SU-DHL-6 (cell line): Measurements from ENCODE around the gene DARS2.
"Not testable (repeated sequence)": the region's sequence is repeated elsewhere in the genome, so short reads cannot be mapped to it uniquely, and the experiment has no call there.

Experiments
- H2AFZ ChIP-seq: fragments of 200-600 bp; sonication (generic); 2 replicates; pipeline ENCODE4 v1.6.1; 2014; ENCODE audit warnings: low read depth, mild to moderate bottlenecking, moderate library complexity, mixed read lengths, antibody characterized with exemption, low read length; ENCODE audit not compliant: severe bottlenecking
- H3F3A ChIP-seq: fragments of 200-600 bp; shearing (Covaris generic); 2 replicates; pipeline ENCODE4 v1.6.0; 2016; ENCODE audit warnings: antibody characterized with exemption, mild to moderate bottlenecking; ENCODE audit not compliant: insufficient read depth
- H3K27ac ChIP-seq: fragments of 200-600 bp; sonication (generic); 2 replicates; pipeline ENCODE4 v1.5.1; 2016; ENCODE audit warnings: low read depth, mild to moderate bottlenecking, low read length, moderate library complexity, mixed read lengths
- H3K27me3 ChIP-seq: fragments of 200-600 bp; sonication (generic), shearing (Covaris generic); 2 replicates; pipeline ENCODE4 v1.6.0; 2014; ENCODE audit warnings: mild to moderate bottlenecking, low read length
- H3K36me3 ChIP-seq: fragments of 200-600 bp; sonication (generic); 2 replicates; pipeline ENCODE4 v1.6.1; 2014; ENCODE audit warnings: mild to moderate bottlenecking, low read length, mixed read lengths
- H3K4me2 ChIP-seq: fragments of 300-600, 200-600 bp; shearing (Covaris generic), sonication (generic); 2 replicates; pipeline ENCODE4 v1.6.0; 2014; ENCODE audit warnings: low read length, low read depth, mild to moderate bottlenecking; ENCODE audit not compliant: poor library complexity, severe bottlenecking
- H3K4me3 ChIP-seq: fragments of 200-600 bp; sonication (generic); 2 replicates; pipeline ENCODE4 v1.5.1; 2014; ENCODE audit warnings: antibody characterized with exemption, low read length, mild to moderate bottlenecking, mixed read lengths; ENCODE audit not compliant: insufficient read depth, poor library complexity, severe bottlenecking
- H3K79me2 ChIP-seq: fragments of 200-600 bp; sonication (generic); 2 replicates; pipeline ENCODE4 v1.6.1; 2014; ENCODE audit warnings: mild to moderate bottlenecking, low read length, moderate library complexity; ENCODE audit not compliant: insufficient read depth
- H3K9ac ChIP-seq: fragments of 200-600 bp; sonication (generic); 2 replicates; pipeline ENCODE4 v1.7.0; 2014; ENCODE audit warnings: mild to moderate bottlenecking, low read length
- H3K9me2 ChIP-seq: fragments of 200-600 bp; sonication (generic); replicated peaks from 2 replicates; pipeline ENCODE4 v1.6.1; 2014; ENCODE audit warnings: low read length; ENCODE audit not compliant: insufficient read depth
- H3K9me3 ChIP-seq: fragments of 200-600 bp; sonication (generic); 2 replicates; pipeline ENCODE4 v1.6.1; 2014; ENCODE audit warnings: low read length, mixed read lengths; ENCODE audit not compliant: insufficient read depth
- H4K20me1 ChIP-seq: fragments of 200-600 bp; sonication (generic); 2 replicates; pipeline ENCODE4 v1.6.1; 2014; ENCODE audit warnings: low read depth, mild to moderate bottlenecking, antibody characterized with exemption, low read length, moderate library complexity, mixed read lengths
- CTCF ChIP-seq: fragments of 200-600 bp; sonication (generic); IDR thresholded peaks from one replicate; pipeline ENCODE4 v1.5.1; 2017; ENCODE audit warnings: antibody characterized with exemption, mild to moderate bottlenecking, low read length, moderate library complexity; ENCODE audit not compliant: insufficient read depth, poor library complexity, severe bottlenecking
- EZH2phosphoT487 ChIP-seq: fragments of 200-600 bp; sonication (generic), shearing (Covaris generic); conservative IDR thresholded peaks from 2 replicates; pipeline ENCODE4 v1.6.1; 2018; ENCODE audit warnings: mild to moderate bottlenecking, antibody characterized with exemption, low read length, moderate library complexity, mixed read lengths

DARS2 gene

DNA sequence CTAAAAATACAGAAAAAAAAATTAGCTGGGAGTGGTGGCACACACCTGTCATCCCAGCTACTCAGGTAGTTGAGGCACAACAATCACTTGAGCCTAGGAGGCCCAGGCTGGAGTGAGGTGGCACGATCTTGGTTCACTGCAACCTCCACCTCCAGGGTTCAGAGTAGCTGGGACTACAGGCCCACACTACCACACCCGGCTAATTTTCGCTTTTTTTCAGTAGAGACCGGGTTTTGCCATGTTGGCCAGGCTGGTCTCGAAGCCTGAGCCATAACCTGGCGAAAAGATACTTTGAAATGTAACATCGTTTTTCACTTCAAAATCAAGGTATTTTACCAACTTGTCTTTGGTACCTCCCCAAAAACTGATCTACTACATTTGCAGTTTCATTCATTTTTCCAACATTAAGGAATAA, 37.3 kb downstream of the DARS2 start:
- no peak overlapping the region for H2AFZ ChIP-seq
- H3K27ac ChIP-seq: peak overlapping the region; percentile 52
- no peak overlapping the region for H3K4me2 ChIP-seq
- no peak overlapping the region for H3K4me3 ChIP-seq
- no peaks in the 10 kb centered on the region for H3K9me3 ChIP-seq
- H3K27me3 ChIP-seq: no peaks in the 10 kb centered on the region
- H4K20me1 ChIP-seq: 0 out of 2 replicates have a peak, but pooled peaks cover 10% of the 10 kb centered on the region
- peaks cover 6% of the 10 kb centered on the region for H3K79me2 ChIP-seq
- H3K9me2 ChIP-seq: no peaks in the 10 kb centered on the region
- H3K9ac ChIP-seq: no peak overlapping the region
- TF ChIP-seq EZH2phosphoT487: no peak
- TF ChIP-seq CTCF: no peak
- H3F3A ChIP-seq: peaks cover 86% of the 10 kb centered on the region
- H3K36me3 ChIP-seq: peaks cover 56% of the 10 kb centered on the region

DNA sequence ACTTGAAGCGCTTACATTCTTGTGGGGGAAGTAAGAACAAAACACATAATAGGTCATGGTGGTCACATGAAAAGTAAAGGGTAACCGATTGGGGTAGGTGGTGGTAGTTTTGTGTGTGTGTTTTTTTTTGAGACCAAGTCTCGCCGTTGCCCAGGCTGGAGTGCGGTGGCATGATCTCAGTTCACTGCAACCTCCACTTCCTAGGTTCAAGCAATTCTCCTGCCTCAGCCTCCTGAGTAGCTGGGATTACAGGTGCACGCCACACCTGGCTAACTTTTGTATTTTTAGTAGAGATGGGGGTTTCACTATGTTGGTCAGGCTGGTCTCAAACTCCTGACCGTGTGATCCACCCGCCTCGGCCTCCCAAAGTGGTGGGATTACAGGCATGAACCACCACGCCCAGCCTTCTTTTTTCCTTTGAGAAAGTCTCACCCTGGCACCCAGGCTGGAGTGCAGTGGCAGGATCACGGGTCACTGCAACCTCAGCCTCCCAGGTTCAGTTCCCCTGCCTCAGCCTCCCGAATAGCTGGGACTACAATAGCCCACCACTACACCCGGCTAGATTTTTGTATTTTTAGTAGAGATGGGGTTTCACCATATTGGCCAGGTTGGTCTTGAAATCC, 37.8 kb downstream of the DARS2 start:
- Histone ChIP-seq H4K20me1 (peaks cover 10% of the 10 kb centered on the region; the same call in 1 of the 2 replicates), H3F3A (peaks cover 86% of the 10 kb centered on the region), H3K27ac (peak overlapping the region; percentile 52)

DNA sequence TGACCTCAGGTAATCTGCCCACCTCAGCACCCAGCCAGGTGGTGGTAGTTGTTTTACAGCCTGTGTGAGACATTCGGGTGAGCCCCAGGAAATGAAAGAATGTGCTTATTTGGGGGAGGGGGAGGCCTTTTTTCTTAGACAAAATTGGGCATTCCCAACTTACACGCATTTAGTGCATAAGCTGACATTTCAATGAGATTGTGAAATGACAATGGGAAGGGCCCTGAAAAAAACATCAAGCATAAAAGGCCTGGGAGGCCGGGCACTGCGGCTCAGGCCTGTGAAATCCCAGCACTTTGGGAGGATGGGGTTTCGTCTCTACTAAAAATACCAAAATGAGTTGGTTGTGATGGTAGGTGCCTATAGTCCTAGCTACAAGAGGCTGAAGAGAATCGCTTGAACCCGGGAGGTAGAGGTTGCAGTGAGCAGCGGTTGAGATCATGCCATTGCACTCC, 38.3 kb downstream of the DARS2 start:
- TF ChIP-seq EZH2phosphoT487 (no peak), CTCF (no peak)
- Histone ChIP-seq H3K9ac (no peak overlapping the region), H3K9me3 (no peaks in the 10 kb centered on the region), H3K4me3 (no peak overlapping the region), H4K20me1 (peaks cover 10% of the 10 kb centered on the region; the same call in 1 of the 2 replicates), H3K36me3 (peaks cover 56% of the 10 kb centered on the region), H3K4me2 (no peak overlapping the region), H3K9me2 (no peaks in the 10 kb centered on the region), H2AFZ (no peak overlapping the region), H3K27ac (peak overlapping the region; percentile 52), H3F3A (peaks cover 86% of the 10 kb centered on the region), H3K79me2 (peaks cover 16% of the 10 kb centered on the region), H3K27me3 (no peaks in the 10 kb centered on the region)

More for the DNA sequence above, 37.8 kb downstream of the DARS2 start:
- not testable (repeated sequence) for H3K4me3 ChIP-seq, H2AFZ ChIP-seq, H3K27me3 ChIP-seq, H3K4me2 ChIP-seq, H3K9ac ChIP-seq, H3K9me3 ChIP-seq, H3K9me2 ChIP-seq
- H3K36me3 ChIP-seq: peaks cover 57% of the 10 kb centered on the region
- H3K79me2 ChIP-seq: peaks cover 11% of the 10 kb centered on the region
